Progenitor cell of endocrine pancreas (in vitro differentiated cells): Measurements from ENCODE around the gene PGK1. TPM values are rescaled to one million over a fixed set of nuclear protein-coding genes. Genes with fewer than 3 reads are reported as not detected.
"Not testable (repeated sequence)": the region's sequence is repeated elsewhere in the genome, so short reads cannot be mapped to it uniquely, and the experiment has no call there.

Experiments
- DNase-seq: peaks from one replicate; pipeline ENCODE4 v3.0.0; 2021; ENCODE audit warnings: low spot score; ENCODE audit not compliant: unreplicated experiment
- H3K27ac Mint-ChIP-seq: 2 replicates; pipeline ENCODE4 v1.8.0; 2021; ENCODE audit warnings: mild to moderate bottlenecking, moderate library complexity, mixed read lengths
- H3K27me3 Mint-ChIP-seq: 2 replicates; pipeline ENCODE4 v1.8.0; 2021; ENCODE audit warnings: mixed read lengths
- H3K36me3 Mint-ChIP-seq: 2 replicates; pipeline ENCODE4 v1.8.0; 2022; ENCODE audit warnings: mixed read lengths; ENCODE audit not compliant: insufficient read depth
- H3K4me1 Mint-ChIP-seq: 2 replicates; pipeline ENCODE4 v1.8.0; 2021; ENCODE audit warnings: low read depth, mixed read lengths
- H3K4me3 Mint-ChIP-seq: 2 replicates; pipeline ENCODE4 v1.8.0; 2021; ENCODE audit warnings: low read depth, mild to moderate bottlenecking, moderate library complexity, mixed read lengths
- H3K9me3 Mint-ChIP-seq: 2 replicates; pipeline ENCODE4 v1.8.0; 2021; ENCODE audit warnings: low read depth, mixed read lengths
- CTCF ChIP-seq: fragments of 200-600 bp; sonication (generic); IDR thresholded peaks from one replicate; pipeline ENCODE4 v1.5.0; 2021; ENCODE audit warnings: antibody characterized with exemption, mild to moderate bottlenecking; ENCODE audit not compliant: unreplicated experiment
- total RNA-seq: library from RNA; stranded (reverse); gene quantifications from 2 replicates; pipeline ENCODE4 v1.2.1, GENCODE V29; 2021

PGK1 gene
- total RNA-seq, 1 donor from 2014 or later, result 156 TPM

- Mint-ChIP-seq H3K4me3 (no peak overlapping the region), H3K4me1 (peaks cover 3% of the 10 kb centered on the region), H3K36me3 (peaks cover 22% of the 10 kb centered on the region), H3K9me3 (peaks cover 11% of the 10 kb centered on the region), H3K27ac (no peak overlapping the region), H3K27me3 (no peaks in the 10 kb centered on the region)
- no peak for DNase-seq
- no peak for TF ChIP-seq CTCF
These were observed 14.6 kb downstream of the PGK1 start for GRCh38 chrX:78118628-78119027.

GRCh38 chrX:78119521-78120227 is 15.6 kb downstream of the PGK1 start:
- Mint-ChIP-seq H3K36me3 (peaks cover 27% of the 10 kb centered on the region), H3K9me3 (peaks cover 15% of the 10 kb centered on the region), H3K27ac (peak overlapping the region; percentile 33), H3K4me3 (no peak overlapping the region), H3K27me3 (no peaks in the 10 kb centered on the region), H3K4me1 (no peaks in the 10 kb centered on the region)
- peak; percentile 48 for TF ChIP-seq CTCF
- no peak for DNase-seq

GRCh38 chrX:78123190-78123589 is 19.1 kb downstream of the PGK1 start:
- Mint-ChIP-seq H3K4me1 (no peaks in the 10 kb centered on the region), H3K36me3 (peaks cover 19% of the 10 kb centered on the region), H3K9me3 (peaks cover 13% of the 10 kb centered on the region), H3K4me3 (no peak overlapping the region), H3K27ac (no peak overlapping the region), H3K27me3 (no peaks in the 10 kb centered on the region)
- no peak for DNase-seq
- TF ChIP-seq CTCF, result no peak

- H3K4me3 Mint-ChIP-seq, result no peak overlapping the region
- no peaks in the 10 kb centered on the region for H3K4me1 Mint-ChIP-seq
- H3K36me3 Mint-ChIP-seq, result peaks cover 16% of the 10 kb centered on the region
- TF ChIP-seq CTCF, result peak; percentile 15
- H3K27ac Mint-ChIP-seq, result no peak overlapping the region
- H3K27me3 Mint-ChIP-seq, result no peaks in the 10 kb centered on the region
- no peak for DNase-seq
- peaks cover 10% of the 10 kb centered on the region for H3K9me3 Mint-ChIP-seq
These were observed 20.3 kb downstream of the PGK1 start for GRCh38 chrX:78124307-78124706.

- no peak overlapping the region for H3K4me3 Mint-ChIP-seq
- H3K9me3 Mint-ChIP-seq, result peaks cover 10% of the 10 kb centered on the region
- no peak for TF ChIP-seq CTCF
- peaks cover 12% of the 10 kb centered on the region for H3K36me3 Mint-ChIP-seq
- H3K4me1 Mint-ChIP-seq, result no peaks in the 10 kb centered on the region
- DNase-seq, result no peak
- no peak overlapping the region for H3K27ac Mint-ChIP-seq
- no peaks in the 10 kb centered on the region for H3K27me3 Mint-ChIP-seq
These were observed 21.1 kb downstream of the PGK1 start for GRCh38 chrX:78125148-78125547.

- not testable (repeated sequence) for H3K4me1 Mint-ChIP-seq, H3K4me3 Mint-ChIP-seq, H3K27ac Mint-ChIP-seq, H3K27me3 Mint-ChIP-seq, DNase-seq
- Mint-ChIP-seq H3K9me3 (peaks cover 15% of the 10 kb centered on the region), H3K36me3 (peaks cover 12% of the 10 kb centered on the region)
These were observed 21.7 kb downstream of the PGK1 start for GRCh38 chrX:78125781-78126180.
